GM19035 (cell line): Measurements from ENCODE around the gene FBLN5.

Experiments
- ATAC-seq: cut with Tn5 transposase; IDR thresholded peaks from one replicate; pipeline ENCODE4 v1.9.1; 2021; ENCODE audit not compliant: unreplicated experiment

Gene FBLN5

GRCh38 chr14:91834571-91834970, 112.9 kb downstream of the FBLN5 start:
- no peak for ATAC-seq

- ATAC-seq = no peak
These were observed 116.2 kb downstream of the FBLN5 start for GRCh38 chr14:91831337-91831736.

- peak; percentile 66 for ATAC-seq
These were observed 116.7 kb downstream of the FBLN5 start for GRCh38 chr14:91830777-91831176.

GRCh38 chr14:91829511-91829910, 118.0 kb downstream of the FBLN5 start:
- no peak for ATAC-seq

GRCh38 chr14:91827746-91828145, 119.7 kb downstream of the FBLN5 start:
- no peak for ATAC-seq
